Measurements from ENCODE around the gene ALKBH8.
A peak's percentile ranks its signal among the peaks of the same experiment; 100 is the strongest.

The ALKBH8 gene

GRCh38 chr11:107593951-107594350 is 28.4 kb upstream of the ALKBH8 start:
- no peak for TF ChIP-seq POLR2AphosphoS5 (IDR thresholded peaks at IDR 0.05; ENCODE audit: low read depth, low read length)
- no peak for TF ChIP-seq SIN3A (IDR thresholded peaks at IDR 0.05; ENCODE audit: borderline replicate concordance, insufficient read depth, low read length)
- TF ChIP-seq TAF1 (IDR thresholded peaks at IDR 0.05; ENCODE audit: borderline replicate concordance, insufficient read depth, low read length), result no peak
- TF ChIP-seq FOXP2 (optimal IDR thresholded peaks at IDR 0.05; ENCODE audit: borderline replicate concordance, extremely low read depth, extremely low read length, insufficient read depth), result no peak
- no peak for TF ChIP-seq REST (IDR thresholded peaks at IDR 0.05; ENCODE audit: insufficient read depth in 1 of 2, low read depth in 2 of 2, low read length in 2 of 2)

DNA sequence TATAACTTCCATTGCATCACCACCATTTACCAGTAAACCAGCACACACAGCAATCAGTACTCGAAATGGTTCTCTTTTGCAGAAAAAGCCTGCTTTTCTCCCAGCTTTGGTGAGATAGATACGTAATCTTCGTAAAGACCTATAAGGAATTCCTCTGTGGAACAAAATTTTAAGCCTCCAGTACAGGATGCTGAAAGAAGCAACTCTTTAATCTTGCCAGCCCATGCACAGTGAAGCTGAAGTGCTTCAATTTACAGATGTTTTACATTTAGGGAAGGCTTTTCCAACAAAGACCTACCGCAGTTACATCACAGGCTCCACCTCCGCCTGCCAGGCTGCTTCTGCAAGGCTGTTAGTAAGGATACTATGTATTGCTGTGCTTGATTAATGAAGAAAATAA is 27.3 kb upstream of the ALKBH8 start:
- TF ChIP-seq FOXP2 (optimal IDR thresholded peaks at IDR 0.05; ENCODE audit: borderline replicate concordance, extremely low read depth, extremely low read length, insufficient read depth) (no peak), REST (IDR thresholded peaks at IDR 0.05; ENCODE audit: insufficient read depth in 1 of 2, low read depth in 2 of 2, low read length in 2 of 2) (no peak), TAF1 (IDR thresholded peaks at IDR 0.05; ENCODE audit: borderline replicate concordance, insufficient read depth, low read length) (no peak), SIN3A (IDR thresholded peaks at IDR 0.05; ENCODE audit: borderline replicate concordance, insufficient read depth, low read length) (no peak), POLR2AphosphoS5 (IDR thresholded peaks at IDR 0.05; ENCODE audit: low read depth, low read length) (no peak)

GRCh38 chr11:107592231-107592590 is 26.7 kb upstream of the ALKBH8 start:
- TF ChIP-seq POLR2AphosphoS5 (IDR thresholded peaks at IDR 0.05; ENCODE audit: low read depth, low read length) (no peak), SIN3A (IDR thresholded peaks at IDR 0.05; ENCODE audit: borderline replicate concordance, insufficient read depth, low read length) (no peak), FOXP2 (optimal IDR thresholded peaks at IDR 0.05; ENCODE audit: borderline replicate concordance, extremely low read depth, extremely low read length, insufficient read depth) (no peak)

- no peak for TF ChIP-seq REST (IDR thresholded peaks at IDR 0.05; ENCODE audit: insufficient read depth in 1 of 2, low read depth in 2 of 2, low read length in 2 of 2)
- no peak for TF ChIP-seq SIN3A (IDR thresholded peaks at IDR 0.05; ENCODE audit: borderline replicate concordance, insufficient read depth, low read length)
- no peak for TF ChIP-seq TAF1 (IDR thresholded peaks at IDR 0.05; ENCODE audit: borderline replicate concordance, insufficient read depth, low read length)
- TF ChIP-seq FOXP2 (optimal IDR thresholded peaks at IDR 0.05; ENCODE audit: borderline replicate concordance, extremely low read depth, extremely low read length, insufficient read depth), result no peak
- TF ChIP-seq POLR2AphosphoS5 (IDR thresholded peaks at IDR 0.05; ENCODE audit: low read depth, low read length), result no peak
Observed at GRCh38 chr11:107591378-107592230, 26.1 kb upstream of the ALKBH8 start.

DNA sequence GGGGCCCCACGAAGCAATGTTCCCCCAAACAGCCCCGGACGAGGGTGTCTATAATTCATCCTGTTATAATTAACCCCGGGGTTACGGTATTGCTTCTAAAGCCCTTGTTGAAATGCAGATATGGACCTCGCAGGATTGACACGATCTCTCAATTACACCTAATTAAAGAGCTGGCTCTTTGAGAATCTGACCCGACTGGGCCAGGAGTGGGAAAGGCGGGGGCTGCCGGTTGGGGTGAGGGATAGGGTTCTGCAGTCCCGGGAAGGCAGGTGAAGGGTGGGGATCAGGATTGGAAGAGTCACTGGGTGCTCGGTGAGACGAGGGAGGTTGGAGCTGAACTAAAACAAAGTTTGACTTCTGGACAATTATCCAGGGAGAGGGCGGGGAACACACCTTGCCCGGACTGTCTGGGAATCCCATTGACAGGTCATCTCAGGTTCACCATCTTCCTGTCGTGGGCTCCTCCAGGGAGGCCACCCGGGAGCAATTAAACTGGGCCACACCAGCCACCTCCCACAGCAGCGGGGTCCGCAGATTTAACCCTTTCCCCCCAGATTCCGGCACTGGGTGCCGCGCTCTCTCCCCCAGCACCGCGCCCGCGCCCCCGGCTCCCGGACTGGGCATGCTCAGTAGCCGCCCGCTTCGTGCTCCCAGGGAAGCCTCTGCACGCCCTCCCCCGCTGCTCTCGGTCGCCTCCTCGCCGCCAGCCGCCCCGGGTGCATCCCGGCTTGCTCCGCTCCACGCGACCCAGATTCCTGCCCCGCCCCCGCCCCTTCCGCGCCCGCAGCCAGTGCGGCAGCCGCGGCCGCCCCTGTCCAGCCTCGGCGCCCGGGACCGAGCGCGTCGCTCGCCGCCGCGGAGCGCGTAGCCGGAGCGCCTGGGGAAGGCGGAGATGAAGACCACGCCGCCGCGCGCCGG is 25.2 kb upstream of the ALKBH8 start, which contains the start of gene ELMOD1:
ELMOD1 (plus strand) TSS at position 688 of the 918 bp plus-strand sequence. CDS start 27,043 bp downstream, outside the sequence.
- peak; percentile 24 to 48; a peak in 1 of 4 replicates for TF ChIP-seq REST (IDR thresholded peaks at IDR 0.05; ENCODE audit: insufficient read depth in 1 of 2, low read depth in 2 of 2, low read length in 2 of 2)
- TF ChIP-seq POLR2AphosphoS5 (IDR thresholded peaks at IDR 0.05; ENCODE audit: low read depth, low read length), result no peak

Data from PFSK-1 (cell line).